HTERT RPE-1 (cell line): Measurements from ENCODE around the gene REV3L.
"Not testable (repeated sequence)": the region's sequence is repeated elsewhere in the genome, so short reads cannot be mapped to it uniquely, and the experiment has no call there.

Experiments used
- in situ Hi-C: fragments of 300-500 bp; cut with MboI; formaldehyde crosslinking; loops from 4 replicates; pipeline ENCODE4 v1.14.3; 2020; ENCODE audit warnings: low sequenced_read_pairs

Gene REV3L

GRCh38 chr6:111266276-111266675 lies 216.7 kb downstream of the REV3L start:
- in situ Hi-C loops: no loop called here

GRCh38 chr6:111265842-111266241 lies 217.2 kb downstream of the REV3L start:
- in situ Hi-C loops: no loop called here

GRCh38 chr6:111263837-111264236 lies 219.2 kb downstream of the REV3L start:
- in situ Hi-C loops: no loop called here

- in situ Hi-C loops: no loop called here
Observed at GRCh38 chr6:111260570-111261298, 222.3 kb downstream of the REV3L start.

GRCh38 chr6:111259089-111259831 lies 223.8 kb downstream of the REV3L start:
- in situ Hi-C loops: no loop called here

GRCh38 chr6:111258615-111259088 lies 224.4 kb downstream of the REV3L start:
- in situ Hi-C loops: no loop called here

GRCh38 chr6:111258010-111258409 lies 225.0 kb downstream of the REV3L start:
- in situ Hi-C loops: no loop called here

GRCh38 chr6:111256646-111257045 lies 226.4 kb downstream of the REV3L start:
- in situ Hi-C loops: no loop called here

GRCh38 chr6:111255838-111256237 lies 227.2 kb downstream of the REV3L start:
- in situ Hi-C loops: not testable (repeated sequence)

- in situ Hi-C loops: no loop called here
Observed at GRCh38 chr6:111254779-111255166, 228.2 kb downstream of the REV3L start.

- in situ Hi-C loops: no loop called here
Observed at GRCh38 chr6:111254004-111254778, 228.8 kb downstream of the REV3L start.

GRCh38 chr6:111252726-111253125 lies 230.3 kb downstream of the REV3L start:
- in situ Hi-C loops: no loop called here

- in situ Hi-C loops: no loop called here
Observed at GRCh38 chr6:111250791-111251354, 232.1 kb downstream of the REV3L start.
